NCI-H2196 treated with DMSO at 0.1 percent for 48 hours (cell line): ENCODE data around the gene NEXMIF.
"Not testable (repeated sequence)": the region's sequence is repeated elsewhere in the genome, so short reads cannot be mapped to it uniquely, and the experiment has no call there.

Source experiments
- DNase-seq: peaks from one replicate; lab custom pipeline; 2025; ENCODE audit not compliant: unreplicated experiment; lab: John Stamatoyannopoulos, UW

NEXMIF gene

DNA sequence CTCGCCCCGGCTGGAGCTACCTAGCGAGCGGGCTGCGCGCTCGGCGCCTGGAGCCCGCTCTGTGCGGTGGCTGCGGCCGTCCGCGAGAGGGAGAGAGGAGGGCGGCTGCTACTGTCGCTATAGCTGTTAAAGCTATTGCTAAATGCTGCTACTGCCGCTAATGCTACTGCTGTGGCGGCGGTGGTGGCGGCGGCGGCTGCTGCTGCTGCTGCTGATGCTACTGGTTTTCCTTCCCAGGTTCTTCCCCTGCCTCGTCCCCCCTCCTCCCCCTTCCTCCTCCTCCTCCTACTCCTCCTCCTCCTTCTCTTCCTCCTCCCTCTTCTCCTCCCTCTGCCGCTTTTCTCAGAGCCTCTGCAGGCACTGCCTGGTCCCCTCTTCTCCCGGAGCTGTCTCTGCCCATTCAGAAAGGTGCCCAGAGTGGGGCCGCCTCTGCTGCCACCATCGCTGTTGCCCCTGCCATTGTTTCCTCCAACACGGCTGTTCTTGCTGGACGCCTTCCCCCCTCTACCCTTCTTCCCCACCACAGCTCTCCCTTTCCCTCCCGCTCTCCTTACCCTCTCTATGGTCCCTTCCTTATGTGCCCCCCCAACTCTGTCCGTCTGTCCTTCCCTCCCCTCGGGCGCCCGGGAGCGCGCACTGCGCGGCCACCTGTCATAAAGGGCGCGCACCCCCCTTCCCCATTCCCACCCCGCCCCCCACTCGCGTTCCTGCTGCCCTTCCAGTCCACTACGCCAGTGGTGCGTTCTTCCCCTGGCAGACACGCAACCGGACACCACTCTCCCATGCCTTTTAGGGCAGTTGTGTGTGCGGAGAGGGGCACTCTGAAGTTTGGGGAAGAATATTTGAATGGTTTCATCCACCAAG lies at the start of gene NEXMIF:
TSS of gene NEXMIF (minus strand) at position 228 of the 864 bp plus-strand sequence.
- peak; percentile 21 for DNase-seq

DNA sequence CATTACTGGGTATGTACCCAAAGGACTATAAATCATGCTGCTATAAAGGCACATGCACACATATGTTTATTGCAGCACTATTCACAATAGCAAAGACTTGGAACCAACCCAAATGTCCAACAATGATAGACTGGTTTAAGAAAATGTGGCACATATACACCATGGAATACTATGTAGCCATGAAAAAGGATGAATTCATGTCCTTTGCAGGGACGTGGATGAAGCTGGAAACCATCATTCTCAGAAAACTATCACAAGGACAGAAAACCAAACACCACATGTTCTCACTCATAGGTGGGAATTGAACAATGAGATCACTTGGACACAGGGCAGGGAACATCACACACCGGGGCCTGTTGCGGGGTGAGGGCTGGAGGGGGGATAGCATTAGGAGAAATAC lies 36.7 kb upstream of the NEXMIF start:
- not testable (repeated sequence) for DNase-seq

DNA sequence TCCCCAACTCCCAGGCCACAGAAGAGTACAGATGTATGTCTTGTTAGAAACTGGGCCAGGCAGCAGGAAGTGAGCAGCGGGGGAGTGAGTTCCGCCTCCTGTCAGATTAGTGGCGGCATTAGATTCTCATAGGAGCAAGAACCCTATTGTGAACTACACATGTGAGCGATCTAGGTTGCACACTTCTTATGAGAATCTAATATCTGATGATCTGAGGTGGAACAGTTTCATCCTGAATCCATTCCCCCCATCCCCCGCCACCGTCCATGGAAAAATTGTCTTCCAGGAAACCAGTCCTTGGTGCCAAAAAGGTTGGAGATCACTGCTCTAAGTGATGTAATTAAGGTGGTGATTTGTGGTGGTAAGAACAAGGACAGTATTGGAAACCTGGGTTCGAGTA lies 24.5 kb upstream of the NEXMIF start:
- no peak for DNase-seq

DNA sequence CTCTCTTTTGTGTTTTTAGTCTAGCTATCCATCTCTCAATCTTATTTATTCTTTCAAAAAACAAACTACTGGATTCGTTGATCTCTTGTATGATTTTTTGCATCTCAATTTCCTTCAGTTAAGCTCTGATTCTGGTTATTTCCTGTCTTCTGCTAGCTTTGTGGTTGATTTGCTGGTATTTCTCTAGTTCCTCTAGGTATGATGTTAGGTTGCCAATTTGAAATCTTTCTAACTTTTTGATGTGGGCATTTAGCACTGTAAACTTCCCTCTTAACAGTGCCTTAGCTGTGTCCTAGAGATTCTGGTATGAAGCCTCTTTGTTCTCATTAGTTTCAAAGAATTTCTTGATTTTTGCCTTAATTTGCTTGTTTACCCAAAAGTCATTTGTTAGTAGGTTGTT lies 15.2 kb upstream of the NEXMIF start:
- DNase-seq: no peak

DNA sequence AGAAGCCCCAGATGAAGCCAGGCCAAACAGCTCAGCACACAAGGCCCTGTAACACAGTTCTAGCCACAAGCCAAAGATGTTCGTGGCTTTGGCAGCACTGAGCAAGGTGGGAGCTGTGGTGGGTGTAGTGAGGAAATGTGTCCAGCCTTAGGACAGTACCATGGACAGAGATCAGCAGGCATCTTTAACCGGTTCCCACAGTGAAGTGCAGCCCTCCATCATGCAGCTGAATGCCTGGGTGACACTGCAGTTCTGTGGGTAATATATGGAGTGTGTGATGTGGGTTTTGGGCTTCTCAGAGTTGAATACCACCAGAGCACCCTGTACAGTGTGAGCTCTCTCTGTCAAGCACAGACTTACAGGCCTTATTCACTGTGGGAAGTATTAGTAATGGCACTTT lies 6.0 kb upstream of the NEXMIF start:
- DNase-seq: no peak

DNA sequence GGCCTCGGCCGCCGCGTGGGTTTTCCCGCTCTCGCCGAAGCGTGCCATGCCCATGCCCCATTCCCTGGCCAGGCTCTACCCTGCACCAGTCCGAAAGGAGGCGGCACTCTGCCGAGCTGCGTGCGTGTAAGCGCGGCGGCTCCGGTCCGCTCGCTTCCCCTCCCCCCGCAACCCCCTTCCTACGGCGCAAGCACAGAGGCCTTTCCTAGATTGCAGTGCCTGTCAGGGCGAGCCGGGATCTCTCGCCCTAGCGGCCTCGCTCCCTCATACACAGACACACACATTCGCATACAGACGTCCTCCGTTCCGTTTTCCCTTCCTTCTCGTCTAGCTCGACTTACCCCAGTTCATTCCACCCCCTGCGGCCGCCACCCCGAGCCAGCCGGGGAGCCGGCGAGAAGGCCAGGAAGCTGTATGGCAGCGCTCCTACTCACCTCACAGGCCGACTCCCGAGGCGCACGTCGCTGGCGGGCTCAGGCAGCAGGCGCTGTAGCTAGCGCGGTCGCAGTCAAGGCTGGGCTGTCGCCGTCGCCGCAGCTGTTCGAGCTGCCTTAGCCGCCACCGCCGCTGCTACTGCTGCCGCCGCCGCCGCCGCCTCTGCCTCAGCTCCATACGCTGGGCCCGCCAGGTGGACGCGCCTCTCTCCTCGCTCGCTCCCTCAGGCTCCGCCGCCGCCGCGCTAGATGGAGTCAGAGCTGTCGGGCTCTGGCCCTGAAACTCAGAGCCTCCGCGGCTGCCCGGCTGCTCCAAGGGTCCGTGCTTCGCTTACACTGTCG lies 615 bp downstream of the NEXMIF start:
- DNase-seq: peak; percentile 21

DNA sequence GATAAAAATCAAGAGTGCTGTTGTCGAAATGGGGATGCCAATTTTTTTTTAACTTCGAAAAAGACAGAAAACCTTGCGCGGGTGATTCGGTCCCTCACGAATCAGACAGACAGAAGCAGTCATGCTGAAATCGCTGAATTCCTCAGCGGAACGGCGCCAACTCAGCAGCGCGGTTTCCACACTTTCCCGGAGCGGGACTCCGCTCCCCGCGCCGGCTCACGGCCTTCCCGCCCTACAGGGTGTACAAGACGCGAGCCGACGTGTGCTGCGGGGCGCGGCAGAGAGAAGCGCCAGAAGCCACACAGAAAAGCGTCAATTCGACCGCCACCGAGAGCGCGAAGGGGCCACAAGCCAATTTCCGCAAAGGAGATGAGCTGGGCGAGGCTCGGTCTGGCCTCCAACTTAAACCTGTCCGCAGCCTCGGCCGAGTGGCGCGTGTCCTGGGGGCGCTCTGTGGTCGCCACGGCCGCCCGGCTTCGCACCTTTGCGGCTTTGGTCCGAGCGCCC lies 1.3 kb downstream of the NEXMIF start:
- DNase-seq: no peak

DNA sequence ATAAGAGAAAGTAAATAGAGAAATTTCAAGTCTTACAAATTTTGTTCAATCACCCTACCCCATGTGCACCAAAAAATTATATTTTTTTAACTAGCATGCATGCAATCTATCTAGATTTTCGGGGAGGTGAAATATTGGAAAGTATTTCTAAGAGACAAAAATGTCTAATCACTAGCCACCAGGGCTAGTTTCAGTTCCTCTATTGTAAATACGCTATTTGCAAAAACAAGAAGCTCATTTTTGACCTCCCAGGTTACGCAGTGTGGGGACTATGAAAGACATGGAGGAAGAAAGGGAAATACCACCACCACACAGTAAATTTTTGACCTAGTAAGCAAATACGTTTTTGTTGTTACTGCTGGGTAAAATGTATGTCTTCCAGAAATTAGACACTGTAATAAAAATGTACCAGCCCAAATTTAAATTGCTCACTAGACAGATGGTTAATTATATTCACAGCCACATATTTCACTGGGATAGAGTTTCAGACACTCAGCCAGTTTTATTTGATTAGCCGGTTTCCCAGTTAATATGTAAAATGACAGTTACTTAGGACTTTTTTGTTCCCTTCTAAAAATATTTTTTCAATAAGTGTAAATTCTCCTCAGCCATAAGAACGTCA lies 2.2 kb downstream of the NEXMIF start:
- DNase-seq: no peak

DNA sequence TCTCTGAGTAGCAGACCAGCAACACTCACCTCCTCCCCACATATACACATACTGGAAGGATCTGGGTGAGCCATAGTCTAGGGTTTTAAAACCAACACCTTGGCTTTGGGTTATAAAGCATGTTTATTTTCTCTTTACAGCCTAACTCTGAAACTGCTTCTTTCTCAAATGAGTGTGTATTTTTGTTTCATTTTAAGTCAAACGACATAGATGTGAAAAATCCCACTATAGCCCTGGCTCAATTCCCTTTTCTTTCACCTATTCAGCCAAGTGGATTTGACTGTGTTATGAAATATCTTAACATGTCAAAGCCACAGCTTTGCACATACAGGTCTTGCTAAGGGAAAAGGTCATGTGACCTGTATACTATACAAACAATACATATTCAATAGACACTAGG lies 13.8 kb downstream of the NEXMIF start:
- DNase-seq: no peak

DNA sequence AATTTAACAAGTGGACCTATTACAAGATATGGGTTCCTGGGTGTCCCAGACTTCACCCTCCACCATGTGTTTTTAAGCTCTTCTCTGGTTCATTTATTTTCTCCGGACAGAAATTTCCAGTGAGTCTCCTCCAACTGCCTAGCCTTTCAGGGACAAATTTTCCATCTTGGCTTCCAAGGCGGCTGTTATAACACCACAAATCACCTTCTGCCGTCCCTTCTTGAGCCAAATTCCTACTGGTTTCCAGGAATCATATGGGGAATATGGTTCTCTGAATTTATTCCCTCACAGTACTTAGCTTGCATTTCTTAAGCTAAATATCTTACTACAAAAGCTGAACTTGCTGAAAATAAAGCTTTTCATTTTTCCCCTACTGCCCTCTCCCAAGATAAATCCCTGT lies 18.8 kb downstream of the NEXMIF start:
- no peak for DNase-seq

DNA sequence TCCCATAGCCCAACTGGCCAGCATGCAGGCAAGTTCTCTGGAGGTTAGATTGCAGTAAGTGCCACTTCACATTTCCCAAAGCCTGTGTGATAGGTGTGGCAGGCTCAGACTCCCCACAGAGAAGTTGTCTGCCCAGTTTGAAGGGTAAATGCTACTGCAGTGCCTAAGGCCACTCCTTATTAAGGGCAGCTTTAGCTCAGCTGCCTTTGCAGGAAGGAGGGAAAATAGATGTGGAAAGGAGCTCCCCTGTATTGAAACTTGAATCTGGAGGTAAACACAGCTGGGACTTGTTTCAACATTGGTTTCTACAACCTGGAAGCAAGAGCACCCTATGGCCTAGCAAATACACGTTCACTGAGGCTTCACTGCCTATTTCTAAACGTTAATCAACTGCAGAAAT lies 22.4 kb downstream of the NEXMIF start:
- peak; percentile 53 for DNase-seq

DNA sequence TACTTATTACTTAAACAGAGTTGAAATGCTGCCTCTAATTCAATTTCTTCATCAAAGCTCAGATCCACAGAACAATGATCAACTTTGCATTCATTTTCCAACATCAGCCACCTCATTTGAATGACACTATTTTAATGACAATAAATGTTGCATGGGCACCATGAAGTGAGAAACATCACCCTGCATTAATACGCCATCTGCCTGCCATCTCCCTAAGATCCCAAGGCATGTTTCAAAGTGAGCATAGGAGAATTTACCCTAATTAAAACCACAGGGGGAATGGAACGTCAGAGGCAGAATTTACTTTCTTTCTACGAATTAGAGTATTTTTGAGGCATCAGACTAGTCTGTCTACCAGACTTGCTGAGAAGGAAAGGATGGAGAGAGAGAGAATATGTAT lies 32.7 kb downstream of the NEXMIF start:
- DNase-seq: no peak

DNA sequence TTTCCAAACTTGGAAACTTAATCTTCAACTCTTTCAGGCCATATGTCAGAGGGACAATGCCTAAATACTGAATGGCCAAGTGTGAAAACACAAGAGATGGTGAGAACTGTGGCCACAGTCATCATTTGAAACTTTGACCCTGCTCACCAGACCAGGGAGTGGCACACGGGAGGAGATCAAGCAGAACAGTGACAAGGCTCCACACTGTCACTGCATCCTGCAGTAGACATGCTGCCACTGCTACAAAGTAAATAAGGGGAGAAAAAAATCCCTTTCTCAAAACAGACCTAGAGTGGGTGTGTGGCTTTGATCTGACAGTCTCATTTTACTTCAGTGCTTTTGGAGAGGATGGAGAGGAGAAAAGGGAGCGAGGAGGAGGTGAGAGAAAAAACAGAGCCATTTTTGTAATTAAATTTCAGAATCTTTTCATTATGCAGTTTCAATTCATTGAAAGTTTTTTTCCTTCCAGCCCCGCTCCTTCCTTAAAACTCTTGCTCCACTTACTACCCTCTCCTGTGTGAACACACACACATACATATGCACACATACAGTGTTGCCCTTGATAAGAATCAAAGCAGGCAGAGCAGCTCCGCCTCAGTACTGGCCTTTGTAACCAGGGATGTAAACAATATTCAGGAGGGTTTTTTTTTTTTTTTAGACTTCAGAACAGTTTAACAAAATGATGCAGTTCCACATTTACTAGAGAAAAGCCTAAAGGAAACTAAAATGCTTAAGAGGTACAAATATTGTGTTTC lies 34.4 kb downstream of the NEXMIF start:
- no peak for DNase-seq

DNA sequence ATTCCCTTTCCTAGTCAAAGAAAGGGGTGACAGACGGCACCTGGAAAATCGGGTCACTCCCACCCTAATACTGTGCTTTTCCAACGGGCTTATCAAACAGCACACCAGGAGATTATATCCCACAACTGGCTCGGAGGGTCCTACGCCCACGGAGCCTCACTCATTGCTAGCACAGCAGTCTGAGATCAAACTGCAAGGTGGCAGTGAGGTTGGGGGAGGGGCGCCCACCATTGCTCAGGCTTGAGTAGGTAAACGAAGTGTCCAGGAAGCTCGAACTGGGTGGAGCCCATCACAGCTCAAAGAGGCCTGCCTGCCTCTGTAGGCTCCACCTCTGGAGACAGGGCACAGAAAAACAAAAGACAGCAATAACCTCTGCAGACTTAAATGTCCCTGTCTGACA lies 42.9 kb downstream of the NEXMIF start:
- not testable (repeated sequence) for DNase-seq

DNA sequence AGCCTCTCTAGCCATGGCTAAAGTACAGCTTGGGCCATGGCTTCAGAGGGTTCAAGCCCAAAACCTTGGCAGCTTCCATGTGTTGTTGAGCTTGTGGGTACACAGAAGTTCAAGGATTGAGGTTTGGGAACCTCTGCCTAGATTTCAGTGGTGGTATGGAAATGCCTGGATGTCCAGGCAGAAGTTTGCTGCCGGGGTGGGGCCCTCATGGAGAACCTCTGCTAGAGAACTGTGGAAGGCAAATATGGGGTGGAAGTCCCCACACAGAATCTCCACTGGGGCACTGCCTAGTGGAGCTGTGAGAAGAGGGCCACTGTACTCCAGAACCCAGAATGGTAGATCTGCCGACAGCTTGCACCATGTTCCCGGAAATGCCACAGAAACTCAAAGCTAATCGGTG lies 59.5 kb downstream of the NEXMIF start:
- DNase-seq: no peak

DNA sequence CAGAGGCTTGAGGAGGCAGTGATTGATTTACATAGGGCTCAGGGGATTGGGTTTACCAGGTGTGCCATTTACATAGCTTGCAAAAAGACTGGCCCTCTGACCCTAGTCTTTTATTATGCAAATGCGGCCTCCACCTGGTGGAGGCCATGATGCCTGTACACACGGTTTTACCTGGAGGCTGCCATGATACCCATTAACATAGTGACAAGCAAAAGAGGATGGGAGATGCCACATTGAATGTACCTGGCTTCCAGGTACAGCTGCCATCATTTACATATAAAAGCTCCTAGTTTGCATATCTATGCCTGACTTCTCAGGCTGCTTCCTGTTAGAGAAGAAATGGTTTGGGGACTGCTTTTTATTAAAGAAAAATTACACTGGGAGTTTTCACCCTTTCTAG lies 72.0 kb downstream of the NEXMIF start:
- DNase-seq: no peak

DNA sequence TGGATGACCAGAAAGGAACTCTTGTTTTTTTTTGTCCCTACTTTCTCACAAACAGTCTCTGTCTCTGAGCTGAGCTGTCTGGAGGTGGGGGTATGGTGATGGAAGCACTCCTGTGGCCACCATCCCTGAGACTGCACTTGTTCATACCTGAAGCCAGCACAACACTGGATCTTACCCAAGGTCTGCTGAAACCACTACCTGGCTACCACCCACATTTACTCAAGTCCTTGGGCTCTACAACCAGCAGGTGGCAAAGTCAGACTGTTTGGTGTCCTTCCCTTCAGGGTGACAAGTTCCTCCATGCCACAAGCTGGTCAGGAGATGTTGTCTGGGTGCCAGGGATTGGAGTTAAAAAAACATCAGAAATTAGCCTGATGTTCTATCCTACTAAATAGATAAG lies 89.7 kb downstream of the NEXMIF start:
- peak; percentile 0 for DNase-seq

DNA sequence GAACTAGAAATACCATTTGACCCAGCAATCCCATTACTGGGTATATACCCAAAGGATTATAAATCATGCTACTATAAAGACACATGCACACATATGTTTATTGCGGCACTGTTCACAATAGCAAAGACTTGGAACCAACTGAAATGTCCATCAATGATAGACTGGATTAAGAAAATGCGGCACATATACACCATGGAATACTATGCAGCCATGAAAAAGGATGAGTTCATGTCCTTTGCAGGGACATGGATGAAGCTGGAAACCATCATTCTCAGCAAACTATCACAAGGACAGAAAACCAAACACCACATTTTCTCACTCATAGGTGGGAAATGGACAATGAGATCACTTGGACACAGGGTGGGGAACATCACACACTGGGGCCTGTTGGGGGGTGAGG lies 105.5 kb downstream of the NEXMIF start:
- not testable (repeated sequence) for DNase-seq

DNA sequence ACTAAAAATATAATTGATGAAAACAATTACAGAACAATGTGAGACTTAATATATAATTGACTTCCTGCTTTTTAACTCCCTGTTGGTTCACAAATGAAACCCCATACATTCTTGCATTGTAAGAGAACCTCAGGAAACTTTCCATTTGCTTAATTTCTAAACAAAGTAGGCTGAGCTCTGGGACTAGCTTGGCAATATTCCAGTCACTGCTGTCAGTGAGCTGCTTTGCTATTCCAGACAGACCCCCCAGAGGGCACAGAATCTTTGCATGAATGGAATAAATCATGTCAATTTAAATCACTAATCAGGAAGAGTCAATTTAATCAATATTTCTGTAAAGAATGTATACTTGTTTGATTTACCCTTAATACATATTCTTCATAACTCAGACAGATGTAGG lies 110.6 kb downstream of the NEXMIF start:
- no peak for DNase-seq

DNA sequence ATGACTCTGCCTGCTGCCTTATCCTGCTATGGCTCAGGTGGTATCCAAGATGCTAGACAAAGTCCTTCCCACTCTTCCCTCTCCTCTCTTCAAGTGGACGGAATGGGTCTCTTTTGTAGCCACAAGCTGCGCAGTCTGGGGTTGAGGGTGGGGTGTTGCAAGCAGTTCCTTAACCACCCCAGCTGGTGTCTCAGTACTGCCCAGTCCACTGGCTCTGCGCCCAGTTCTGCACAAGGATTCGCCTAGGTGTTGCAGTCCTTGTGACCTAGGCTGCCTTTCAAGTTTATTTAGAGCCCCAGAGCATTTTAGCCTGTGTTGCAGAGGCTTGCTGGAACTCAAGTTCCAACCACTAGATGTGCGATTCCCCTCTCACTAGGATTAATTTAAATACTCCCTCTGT lies 120.7 kb downstream of the NEXMIF start:
- DNase-seq: no peak

DNA sequence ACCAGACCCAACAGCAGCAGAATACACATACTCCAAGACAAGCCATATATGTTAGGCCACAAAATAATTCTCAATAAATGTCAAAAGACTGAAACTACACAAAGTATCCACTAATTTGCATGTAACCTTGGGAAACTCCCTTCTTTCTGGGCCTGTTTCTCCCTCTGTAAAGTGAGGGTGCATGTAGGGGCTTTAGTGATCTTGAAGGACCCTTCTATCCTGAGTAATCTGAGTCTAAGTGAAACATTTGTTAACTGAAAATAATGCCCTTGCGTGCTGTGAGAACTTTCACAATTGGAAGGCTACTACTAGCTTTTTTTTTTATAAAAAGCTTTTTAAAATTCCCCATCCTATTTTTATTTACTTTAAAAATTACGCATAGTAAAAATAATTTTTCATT lies 125.2 kb downstream of the NEXMIF start:
- no peak for DNase-seq
